Thoracic aorta (tissue), 2 donors: ENCODE measurements around the gene TMCC3. TPM values are rescaled to one million over a fixed set of nuclear protein-coding genes. Genes with fewer than 3 reads are reported as not detected.

ENCODE experiments used
- ATAC-seq: fragments of 150-250 bp; one replicate; pipeline ENCODE4 v1.8.0; 2017; ENCODE audit warnings: low read depth; ENCODE audit not compliant: insufficient number of reproducible peaks, low FRiP score
- DNase-seq: peaks from one replicate; pipeline ENCODE4 v3.0.0-alpha.2; 2020; ENCODE audit warnings: low spot score
- H3K27ac ChIP-seq, 2 donors: fragments of 200-600 bp; sonication (generic); 1 replicate in 1 of 2; 2 replicates in 1 of 2; pipeline ENCODE4 v1.5.1; 2016; ENCODE audit warnings: mild to moderate bottlenecking in 2 of 2, moderate library complexity in 2 of 2
- H3K27me3 ChIP-seq: fragments of 200-600 bp; sonication (generic); replicated peaks from 2 replicates; pipeline ENCODE4 v1.6.0; 2016; ENCODE audit warnings: mild to moderate bottlenecking; ENCODE audit not compliant: insufficient read depth
- H3K36me3 ChIP-seq: fragments of 200-600 bp; sonication (generic); one replicate; pipeline ENCODE4 v1.5.1; 2016
- H3K4me1 ChIP-seq, 2 donors: fragments of 200-600 bp; sonication (generic); 1 replicate in 1 of 2; 2 replicates in 1 of 2; pipeline versions ENCODE4 v1.5.1 to v1.6.0; 2016; ENCODE audit warnings: low read depth in 2 of 2, mild to moderate bottlenecking in 1 of 2; ENCODE audit not compliant: control insufficient read depth in 1 of 2
- H3K4me3 ChIP-seq: fragments of 200-600 bp; sonication (generic); 2 replicates; pipeline ENCODE4 v1.5.1; 2016; ENCODE audit warnings: mild to moderate bottlenecking
- H3K9me3 ChIP-seq: fragments of 200-600 bp; sonication (generic); 2 replicates; pipeline ENCODE4 v1.5.1; 2016
- CTCF ChIP-seq: fragments of 200-600 bp; sonication (generic); IDR thresholded peaks from one replicate; pipeline ENCODE4 v1.5.1; 2019; ENCODE audit warnings: antibody characterized with exemption
- total RNA-seq, 2 donors: library from RNA; depleted of rRNA; stranded (reverse); fragments of >200 nt; gene quantifications; one replicate each; pipeline versions ENCODE4 v1.1.0 to v1.2.3, GENCODE V29; 2016

The TMCC3 gene
- total RNA-seq, 2 donors from 2014 or later: 6.9 to 12.4 TPM

- no peaks in the 10 kb centered on the region for H3K27me3 ChIP-seq
- DNase-seq: no peak
- H3K4me3 ChIP-seq: no peak overlapping the region
- H3K27ac ChIP-seq: no peak overlapping the region
- TF ChIP-seq CTCF: no peak
- no peaks in the 10 kb centered on the region for H3K36me3 ChIP-seq
- H3K9me3 ChIP-seq: no peaks in the 10 kb centered on the region
- no peaks in the 10 kb centered on the region for H3K4me1 ChIP-seq
- ATAC-seq: no peak
Measured at GRCh38 chr12:94658931-94659330, 8.6 kb upstream of the TMCC3 start.

GRCh38 chr12:94656556-94656955 lies 6.2 kb upstream of the TMCC3 start:
- ATAC-seq: no peak
- Histone ChIP-seq H3K9me3 (no peaks in the 10 kb centered on the region), H3K4me3 (no peak overlapping the region), H3K27me3 (no peaks in the 10 kb centered on the region), H3K36me3 (no peaks in the 10 kb centered on the region), H3K27ac (no peak overlapping the region), H3K4me1 (no peaks in the 10 kb centered on the region)
- DNase-seq: no peak
- no peak for TF ChIP-seq CTCF

- Histone ChIP-seq H3K9me3 (no peaks in the 10 kb centered on the region), H3K4me3 (peak overlapping the region; percentile 91), H3K27ac (peak overlapping the region; percentile 63 to 72), H3K27me3 (no peaks in the 10 kb centered on the region), H3K4me1 (peaks cover 5 to 8% of the 10 kb centered on the region in 2 donors), H3K36me3 (no peaks in the 10 kb centered on the region)
- ATAC-seq (peak; percentile 54), DNase-seq (no peak)
- TF ChIP-seq CTCF: peak; percentile 32
Measured at GRCh38 chr12:94649349-94650142, 811 bp downstream of the TMCC3 start.

GRCh38 chr12:94648578-94648977 lies 1.8 kb downstream of the TMCC3 start:
- TF ChIP-seq CTCF: no peak
- H3K9me3 ChIP-seq: no peaks in the 10 kb centered on the region
- H3K36me3 ChIP-seq: no peaks in the 10 kb centered on the region
- no peaks in the 10 kb centered on the region for H3K27me3 ChIP-seq
- H3K4me1 ChIP-seq: peaks cover 5 to 8% of the 10 kb centered on the region in 2 donors
- H3K4me3 ChIP-seq: peak overlapping the region; percentile 91
- DNase-seq: no peak
- ATAC-seq: no peak
- no peak overlapping the region for H3K27ac ChIP-seq

GRCh38 chr12:94644141-94644979 lies 6.0 kb downstream of the TMCC3 start:
- H3K36me3 ChIP-seq: no peaks in the 10 kb centered on the region
- no peaks in the 10 kb centered on the region for H3K9me3 ChIP-seq
- no peak for DNase-seq
- peaks cover 5 to 8% of the 10 kb centered on the region in 2 donors for H3K4me1 ChIP-seq
- peak overlapping the region; percentile 4 for H3K4me3 ChIP-seq
- H3K27me3 ChIP-seq: no peaks in the 10 kb centered on the region
- H3K27ac ChIP-seq: peak overlapping the region in 1 of 2 donors; percentile 2
- ATAC-seq: no peak
- TF ChIP-seq CTCF: no peak
